ENCODE measurements around the gene SLC15A5.

- TF ChIP-seq POLR2AphosphoS5 (IDR thresholded peaks at IDR 0.05): no peak
- no peak for TF ChIP-seq CTCF (IDR thresholded peaks at IDR 0.05)
Observed at GRCh38 chr12:16243487-16244412, 33.7 kb downstream of the SLC15A5 start.

Data from suprapubic skin (tissue), 3 donors.